Heart left ventricle (tissue), 13 donors: ENCODE data around the gene NFASC.

Experiments used
- CTCF ChIP-seq, 12 donors: fragments of 200-600 bp; sonication (generic) in 4 of 12; IDR thresholded peaks; one replicate each; pipeline versions ENCODE4 v1.5.0 to v1.8.0; 2018 to 2022; ENCODE audit warnings: antibody characterized with exemption in 12 of 12, mild to moderate bottlenecking in 5 of 12
- POLR2A ChIP-seq, 2 donors: fragments of 450-650 bp; IDR thresholded peaks; one replicate each; pipeline ENCODE4 v1.6.1; 2017; ENCODE audit warnings: antibody characterized with exemption in 2 of 2, mild to moderate bottlenecking in 2 of 2, moderate library complexity in 2 of 2
- donor health status: ischemic (EF 13 %, LVEDD 7.1; RV severe dilation, severe dysfunction).
- donor health status: DM: no; HTN: yes; CAD: no.
- donor health status: DM: no; HTN: no; CAD: no.
- donor health status: ischemic (EF 25% LVEDD 6.9; RV normal size, moderate dysfunction).
- donor health status: ischemic (EF 25% LVEDD 5.7; RV mildly dilated, moderate dysfunction).
- donor health status: ischemic (EF 35%, LVEDD 5.7; RV mildly dilated, moderate dysfunction).
- donor health status: nonischemic (EF 11% LVEDD 7.7; RV severe dilation, severe dysfunction).
- donor health status: DM: yes; HTN: yes; CAD: no.
- donor health status: PGD.
- donor health status: ischemic (EF 29% LVEDD 5.4; RV normal size, mild dysfunction).
- donor health status: nonischemic (EF 23%, LVEDD 6.1; RV moderate dilation, normal function).

GRCh38 chr1:204879351-204879750 lies 8.7 kb downstream of the NFASC start:
- TF ChIP-seq CTCF (IDR thresholded peaks at IDR 0.05) (no peak), POLR2A (IDR thresholded peaks at IDR 0.05) (no peak)
